ENCODE measurements around the gene RETREG3. TPM values are rescaled to one million over a fixed set of nuclear protein-coding genes. Genes with fewer than 3 reads are reported as not detected.
A peak's percentile ranks its signal among the peaks of the same experiment; 100 is the strongest.

The RETREG3 gene
- total RNA-seq, 1 donor from 2014 or later: 62.4 TPM

DNA sequence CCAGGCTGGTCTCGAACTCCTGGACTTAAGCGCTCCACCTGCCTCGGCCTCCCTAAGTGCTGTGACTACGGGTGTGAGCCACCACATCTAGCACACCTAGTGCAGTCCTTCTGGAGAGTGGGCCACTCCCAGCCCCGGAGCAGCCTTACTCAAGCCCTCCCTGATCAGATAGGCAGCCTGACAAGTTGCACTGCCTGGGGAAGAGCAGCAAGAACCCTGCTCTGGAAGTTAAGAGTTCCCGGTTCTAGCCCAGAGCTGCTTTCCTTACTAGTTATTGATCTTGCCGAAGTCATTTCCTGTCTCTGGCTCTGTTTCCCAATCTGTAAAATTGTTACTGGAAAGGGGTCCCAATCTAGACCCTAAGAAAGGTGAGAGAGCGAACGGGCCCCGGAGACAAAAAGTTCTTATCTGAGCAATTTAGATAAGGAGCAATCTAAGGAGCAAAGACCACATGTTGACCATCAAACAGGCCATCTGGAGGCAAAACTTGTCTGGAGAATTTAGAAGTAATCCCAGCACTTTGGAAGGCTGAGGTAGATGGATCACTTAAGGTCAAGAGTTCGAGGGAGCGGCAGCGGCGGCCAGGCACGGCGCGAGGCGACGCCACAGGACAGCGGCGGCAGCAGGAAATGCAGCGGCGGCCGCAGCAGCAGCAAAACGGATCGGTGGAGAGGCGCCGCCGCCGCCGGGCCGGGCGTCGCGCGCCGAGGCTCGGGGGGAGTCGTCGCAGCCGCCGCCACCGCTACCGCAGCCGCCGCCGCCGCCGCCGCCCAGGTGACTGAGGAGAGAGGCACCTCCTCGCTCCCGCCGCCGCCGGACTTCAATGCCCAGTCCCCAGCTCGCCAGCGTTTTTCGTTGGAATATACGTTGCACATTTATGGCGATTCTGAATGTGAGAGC is 77.5 kb downstream of the RETREG3 start:
- DNase-seq (ENCODE audit: low spot score): peak; percentile 82

DNA sequence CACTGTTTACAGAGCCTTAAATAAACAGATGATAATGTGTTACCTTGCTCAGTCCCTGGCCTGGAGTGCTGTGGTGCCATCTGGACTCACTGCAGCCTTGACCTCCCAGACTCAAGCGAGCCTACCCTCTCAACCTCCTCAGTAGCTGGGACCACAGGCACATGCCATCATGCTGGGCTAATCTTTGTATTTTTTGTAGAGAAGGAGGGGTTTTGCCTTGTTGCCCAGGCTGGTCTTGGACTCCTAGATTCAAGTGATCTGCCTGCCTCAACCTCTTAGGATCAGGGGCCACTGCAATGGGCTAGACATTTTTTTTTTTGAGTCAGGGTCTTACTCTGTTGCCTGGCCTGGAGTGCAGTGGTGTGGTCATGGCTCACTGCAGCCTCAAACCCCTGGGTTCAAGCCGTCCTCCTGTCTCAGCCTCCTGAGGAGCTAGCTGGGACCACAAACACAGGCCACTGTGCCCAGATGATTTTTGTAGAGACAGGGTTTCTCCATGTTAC is 78.2 kb downstream of the RETREG3 start:
- DNase-seq (ENCODE audit: low spot score): no peak

Other genes with a start within 250 kb of the RETREG3 start
- 111 TPM for gene STAT3, start 220.9 kb downstream of the RETREG3 start, total RNA-seq (ENCODE audit: insufficient read depth, low replicate concordance)
- 759 TPM for gene CAVIN1, start 186.1 kb downstream of the RETREG3 start, total RNA-seq (ENCODE audit: insufficient read depth, low replicate concordance)
- gene ATP6V0A1, start 150.5 kb downstream of the RETREG3 start, total RNA-seq (ENCODE audit: insufficient read depth, low replicate concordance): 55.9 TPM
- gene NAGLU, start 73.1 kb downstream of the RETREG3 start, total RNA-seq (ENCODE audit: insufficient read depth, low replicate concordance): 26.2 TPM
- 3.9 TPM for gene HSD17B1, start 56.5 kb downstream of the RETREG3 start, total RNA-seq (ENCODE audit: insufficient read depth, low replicate concordance)
- gene COASY, start 47.2 kb downstream of the RETREG3 start, total RNA-seq (ENCODE audit: insufficient read depth, low replicate concordance): 8.2 TPM
- gene MLX, start 42.3 kb downstream of the RETREG3 start, total RNA-seq (ENCODE audit: insufficient read depth, low replicate concordance): 22.6 TPM
- gene PSMC3IP, start 31.6 kb downstream of the RETREG3 start, total RNA-seq (ENCODE audit: insufficient read depth, low replicate concordance): 1.2 TPM
- gene TUBG1, start 309 bp upstream of the RETREG3 start, total RNA-seq (ENCODE audit: insufficient read depth, low replicate concordance): 23.8 TPM
- 21.4 TPM for gene TUBG2, start 49.9 kb upstream of the RETREG3 start, total RNA-seq (ENCODE audit: insufficient read depth, low replicate concordance)
- 11.3 TPM for gene PLEKHH3, start 67.6 kb upstream of the RETREG3 start, total RNA-seq (ENCODE audit: insufficient read depth, low replicate concordance)
- 6.5 TPM for gene CCR10, start 72.5 kb upstream of the RETREG3 start, total RNA-seq (ENCODE audit: insufficient read depth, low replicate concordance)
- 5.1 TPM for gene CNTNAP1, start 73.2 kb upstream of the RETREG3 start, total RNA-seq (ENCODE audit: insufficient read depth, low replicate concordance)
- gene EZH1, start 135.7 kb upstream of the RETREG3 start, total RNA-seq (ENCODE audit: insufficient read depth, low replicate concordance): 43.6 TPM
- 0.96 TPM for gene RAMP2, start 151.9 kb upstream of the RETREG3 start, total RNA-seq (ENCODE audit: insufficient read depth, low replicate concordance)
- 33.2 TPM for gene VPS25, start 164.1 kb upstream of the RETREG3 start, total RNA-seq (ENCODE audit: insufficient read depth, low replicate concordance)
- gene WNK4, start 171.2 kb upstream of the RETREG3 start, total RNA-seq (ENCODE audit: insufficient read depth, low replicate concordance): not detected
- 47.2 TPM for gene COA3, start 189.3 kb upstream of the RETREG3 start, total RNA-seq (ENCODE audit: insufficient read depth, low replicate concordance)
- gene CNTD1, start 189.5 kb upstream of the RETREG3 start, total RNA-seq (ENCODE audit: insufficient read depth, low replicate concordance): 0.96 TPM
- gene BECN1, start 214.9 kb upstream of the RETREG3 start, total RNA-seq (ENCODE audit: insufficient read depth, low replicate concordance): 142 TPM
- 22.6 TPM for gene PSME3, start 224.0 kb upstream of the RETREG3 start, total RNA-seq (ENCODE audit: insufficient read depth, low replicate concordance)
- gene AOC2, start 235.2 kb upstream of the RETREG3 start, total RNA-seq (ENCODE audit: insufficient read depth, low replicate concordance): 1.4 TPM
- gene AOC3, start 241.8 kb upstream of the RETREG3 start, total RNA-seq (ENCODE audit: insufficient read depth, low replicate concordance): 89.1 TPM

Data from umbilical cord (tissue), 2 donors.